ENCODE data around the gene AK9.
A peak's percentile ranks its signal among the peaks of the same experiment; 100 is the strongest.

The AK9 gene

DNA sequence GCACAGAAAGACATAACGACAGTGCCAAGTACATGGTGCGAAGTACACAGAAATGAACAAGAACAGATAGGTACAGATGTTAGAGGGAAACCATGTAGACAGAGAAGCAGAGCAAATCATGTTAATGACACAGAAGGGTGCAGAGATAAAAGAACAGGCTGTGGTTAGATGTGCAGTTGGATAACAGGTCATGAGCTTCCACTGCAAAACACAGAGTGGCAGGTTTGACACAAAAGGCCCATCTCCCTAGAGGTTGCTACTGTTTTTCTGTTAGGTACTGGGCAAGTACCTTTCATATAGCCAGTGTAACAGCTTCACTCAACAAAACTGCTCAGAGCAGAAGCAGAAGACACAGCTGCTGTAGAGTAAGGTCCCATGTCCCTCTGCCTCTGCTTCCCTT, 84.6 kb downstream of the AK9 start:
- Histone ChIP-seq H3K9me3 (ENCODE audit: insufficient read depth, low read depth, low read length) (no peaks in the 10 kb centered on the region), H2AFZ (ENCODE audit: low read length) (no peak overlapping the region), H3K27me3 (ENCODE audit: insufficient read depth, low read length, poor library complexity, severe bottlenecking) (no peaks in the 10 kb centered on the region), H3K4me3 (ENCODE audit: low read length, poor library complexity, severe bottlenecking) (no peak overlapping the region), H3F3A (ENCODE audit: low read depth) (no peaks in the 10 kb centered on the region; the same call in 1 of the 2 replicates), H3K4me1 (ENCODE audit: insufficient read depth, low read length, poor library complexity, severe bottlenecking) (peaks cover 43% of the 10 kb centered on the region), H4K20me1 (ENCODE audit: insufficient read depth, low read length, poor library complexity, severe bottlenecking) (no peaks in the 10 kb centered on the region), H3K4me2 (ENCODE audit: low read depth, low read length, poor library complexity, severe bottlenecking) (peak overlapping the region; percentile 34), H3K9ac (ENCODE audit: low read depth, low read length, poor library complexity, severe bottlenecking) (peak overlapping the region; percentile 25), H3K9me2 (replicated peaks; ENCODE audit: low read depth, low read length) (no peaks in the 10 kb centered on the region), H3K79me2 (ENCODE audit: insufficient read depth, low read length) (no peaks in the 10 kb centered on the region), H3K36me3 (ENCODE audit: insufficient read depth, low read length) (no peaks in the 10 kb centered on the region)
- TF ChIP-seq, protein P1, sequence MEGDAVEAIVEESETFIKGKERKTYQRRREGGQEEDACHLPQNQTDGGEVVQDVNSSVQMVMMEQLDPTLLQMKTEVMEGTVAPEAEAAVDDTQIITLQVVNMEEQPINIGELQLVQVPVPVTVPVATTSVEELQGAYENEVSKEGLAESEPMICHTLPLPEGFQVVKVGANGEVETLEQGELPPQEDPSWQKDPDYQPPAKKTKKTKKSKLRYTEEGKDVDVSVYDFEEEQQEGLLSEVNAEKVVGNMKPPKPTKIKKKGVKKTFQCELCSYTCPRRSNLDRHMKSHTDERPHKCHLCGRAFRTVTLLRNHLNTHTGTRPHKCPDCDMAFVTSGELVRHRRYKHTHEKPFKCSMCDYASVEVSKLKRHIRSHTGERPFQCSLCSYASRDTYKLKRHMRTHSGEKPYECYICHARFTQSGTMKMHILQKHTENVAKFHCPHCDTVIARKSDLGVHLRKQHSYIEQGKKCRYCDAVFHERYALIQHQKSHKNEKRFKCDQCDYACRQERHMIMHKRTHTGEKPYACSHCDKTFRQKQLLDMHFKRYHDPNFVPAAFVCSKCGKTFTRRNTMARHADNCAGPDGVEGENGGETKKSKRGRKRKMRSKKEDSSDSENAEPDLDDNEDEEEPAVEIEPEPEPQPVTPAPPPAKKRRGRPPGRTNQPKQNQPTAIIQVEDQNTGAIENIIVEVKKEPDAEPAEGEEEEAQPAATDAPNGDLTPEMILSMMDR (conservative IDR thresholded peaks at IDR 0.05; ENCODE audit: low read length): no peak
- no peak for TF ChIP-seq EZH2phosphoT487 (IDR thresholded peaks at IDR 0.05; ENCODE audit: borderline replicate concordance)

DNA sequence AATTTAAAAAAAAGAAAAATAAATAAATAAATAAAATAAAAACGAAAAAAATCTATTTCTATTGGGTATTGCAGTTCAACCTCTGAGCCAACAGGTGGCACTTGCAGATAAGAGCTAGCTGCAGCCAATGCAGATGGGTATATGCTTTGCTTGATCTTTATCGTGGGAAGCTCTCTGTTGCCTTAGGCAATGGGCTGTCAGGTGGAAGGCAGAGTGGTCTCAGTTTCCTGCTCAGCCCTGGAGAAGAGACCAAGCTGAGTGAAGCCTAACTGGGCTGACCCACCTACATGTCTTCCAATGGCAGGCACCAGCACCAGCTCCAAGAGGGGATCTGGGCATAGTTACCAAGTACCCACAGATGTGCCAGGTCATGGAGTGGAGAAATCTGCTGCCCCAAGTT, 95.0 kb downstream of the AK9 start:
- Histone ChIP-seq H3K36me3 (ENCODE audit: insufficient read depth, low read length) (no peaks in the 10 kb centered on the region), H3K9me2 (replicated peaks; ENCODE audit: low read depth, low read length) (no peaks in the 10 kb centered on the region), H2AFZ (ENCODE audit: low read length) (no peak overlapping the region), H3K9ac (ENCODE audit: low read depth, low read length, poor library complexity, severe bottlenecking) (no peak overlapping the region), H3K4me2 (ENCODE audit: low read depth, low read length, poor library complexity, severe bottlenecking) (no peak overlapping the region), H3K9me3 (ENCODE audit: insufficient read depth, low read depth, low read length) (0 out of 2 replicates have a peak, but pooled peaks cover 4% of the 10 kb centered on the region), H4K20me1 (ENCODE audit: insufficient read depth, low read length, poor library complexity, severe bottlenecking) (no peaks in the 10 kb centered on the region), H3K4me1 (ENCODE audit: insufficient read depth, low read length, poor library complexity, severe bottlenecking) (peaks cover 6% of the 10 kb centered on the region), H3F3A (ENCODE audit: low read depth) (no peaks in the 10 kb centered on the region; the same call in 1 of the 2 replicates), H3K27me3 (ENCODE audit: insufficient read depth, low read length, poor library complexity, severe bottlenecking) (no peaks in the 10 kb centered on the region), H3K4me3 (ENCODE audit: low read length, poor library complexity, severe bottlenecking) (no peak overlapping the region), H3K79me2 (ENCODE audit: insufficient read depth, low read length) (no peaks in the 10 kb centered on the region)
- TF ChIP-seq, protein P1 (conservative IDR thresholded peaks at IDR 0.05; ENCODE audit: low read length): peak; percentile 63
- TF ChIP-seq EZH2phosphoT487 (IDR thresholded peaks at IDR 0.05; ENCODE audit: borderline replicate concordance): no peak

DNA sequence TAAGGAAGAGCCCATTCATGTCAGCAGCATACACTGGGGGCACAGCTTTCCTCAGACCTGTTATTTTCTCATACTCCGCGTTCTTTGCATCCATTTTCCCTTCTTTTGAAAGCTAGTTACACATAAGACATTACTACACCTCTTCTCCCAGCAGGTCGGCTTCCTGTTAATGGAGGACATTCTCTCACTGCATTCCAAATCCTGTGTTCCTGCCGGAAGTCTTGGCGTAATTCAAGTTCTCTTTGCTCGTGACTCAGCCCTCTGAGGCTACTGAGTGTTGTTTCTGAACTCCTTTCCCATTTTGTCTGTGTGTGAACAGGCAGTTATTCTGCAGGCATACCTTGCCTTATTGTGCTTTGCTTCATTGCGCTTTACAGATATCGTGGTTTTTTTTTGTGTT, 110.5 kb downstream of the AK9 start:
- Histone ChIP-seq H3K79me2 (ENCODE audit: insufficient read depth, low read length) (no peaks in the 10 kb centered on the region), H3K4me1 (ENCODE audit: insufficient read depth, low read length, poor library complexity, severe bottlenecking) (no peaks in the 10 kb centered on the region), H2AFZ (ENCODE audit: low read length) (no peak overlapping the region), H3K4me3 (ENCODE audit: low read length, poor library complexity, severe bottlenecking) (no peak overlapping the region), H3K9ac (ENCODE audit: low read depth, low read length, poor library complexity, severe bottlenecking) (no peak overlapping the region), H3K36me3 (ENCODE audit: insufficient read depth, low read length) (no peaks in the 10 kb centered on the region), H3K9me2 (replicated peaks; ENCODE audit: low read depth, low read length) (no peaks in the 10 kb centered on the region), H3K9me3 (ENCODE audit: insufficient read depth, low read depth, low read length) (no peaks in the 10 kb centered on the region), H3K4me2 (ENCODE audit: low read depth, low read length, poor library complexity, severe bottlenecking) (no peak overlapping the region), H4K20me1 (ENCODE audit: insufficient read depth, low read length, poor library complexity, severe bottlenecking) (no peaks in the 10 kb centered on the region), H3K27me3 (ENCODE audit: insufficient read depth, low read length, poor library complexity, severe bottlenecking) (no peaks in the 10 kb centered on the region), H3F3A (ENCODE audit: low read depth) (no peaks in the 10 kb centered on the region)
- TF ChIP-seq, protein P1 (conservative IDR thresholded peaks at IDR 0.05; ENCODE audit: low read length): no peak
- TF ChIP-seq EZH2phosphoT487 (IDR thresholded peaks at IDR 0.05; ENCODE audit: borderline replicate concordance): no peak
